ENCODE data around the gene SNAPC4. TPM values are rescaled to one million over a fixed set of nuclear protein-coding genes. Genes with fewer than 3 reads are reported as not detected.

SNAPC4 gene
- total and polyA plus RNA-seq, 9 of the 15 experiments (the other 6 are each of a cell fraction or from before 2014, with no cell fraction given): 0.21 to 21.8 (median 8.8) TPM

GRCh38 chr9:136372561-136373299 is 27.2 kb downstream of the SNAPC4 start (continued):
- no peak for TF ChIP-seq CHD7 (IDR thresholded peaks at IDR 0.05; ENCODE audit: low read depth, low read length)
- peak; percentile 44; the same call in 1 of the 2 replicates for TF ChIP-seq ATF6 (CRISPR knock-in tag; IDR thresholded peaks at IDR 0.05)
- TF ChIP-seq ELF2 (CRISPR knock-in tag; IDR thresholded peaks at IDR 0.05): peak; percentile 82
- peak; percentile 91 for TF ChIP-seq ATF7 (IDR thresholded peaks at IDR 0.05)
- no peak for TF ChIP-seq BRF1 (IDR thresholded peaks at IDR 0.05; ENCODE audit: borderline replicate concordance, extremely low read depth, insufficient read length)
- no peak for TF ChIP-seq ELK1 (CRISPR knock-in tag; IDR thresholded peaks at IDR 0.05)
- TF ChIP-seq ZFP1 (CRISPR knock-in tag; IDR thresholded peaks at IDR 0.05): no peak
- TF ChIP-seq ATF3 (IDR thresholded peaks at IDR 0.05): peak; percentile 100
- TF ChIP-seq ATF3 (CRISPR knock-in tag; conservative IDR thresholded peaks at IDR 0.05): peak; percentile 98
